ENCODE results near the gene KANK4.

GRCh38 chr1:62208970-62209369 is 110.3 kb downstream of the KANK4 start:
- TF ChIP-seq POLR2A (IDR thresholded peaks at IDR 0.05) (no peak), CTCF (IDR thresholded peaks at IDR 0.05) (no peak)
